Kidney glomerular epithelial cell (primary cell): ENCODE measurements around the gene ICE2.
A peak's percentile ranks its signal among the peaks of the same experiment; 100 is the strongest.
"Not testable (repeated sequence)": the region's sequence is repeated elsewhere in the genome, so short reads cannot be mapped to it uniquely, and the experiment has no call there.

ENCODE experiments used
- DNase-seq: peaks from one replicate; lab custom pipeline; 2025; lab: John Stamatoyannopoulos, UW

ICE2 gene

GRCh38 chr15:60410350-60410749 is 68.6 kb downstream of the ICE2 start:
- not testable (repeated sequence) for DNase-seq

GRCh38 chr15:60408463-60408981 is 70.4 kb downstream of the ICE2 start:
- DNase-seq, result peak; percentile 81

GRCh38 chr15:60407415-60407805 is 71.5 kb downstream of the ICE2 start:
- peak; percentile 64 for DNase-seq

GRCh38 chr15:60406513-60407414 is 72.2 kb downstream of the ICE2 start:
- peak; percentile 49 for DNase-seq

- DNase-seq, result no peak
Observed at GRCh38 chr15:60405399-60405798, 73.5 kb downstream of the ICE2 start.

GRCh38 chr15:60404351-60404750 is 74.6 kb downstream of the ICE2 start:
- not testable (repeated sequence) for DNase-seq

- no peak for DNase-seq
Observed at GRCh38 chr15:60400944-60401343, 78.0 kb downstream of the ICE2 start.

- no peak for DNase-seq
Observed at GRCh38 chr15:60399931-60400330, 79.0 kb downstream of the ICE2 start.

GRCh38 chr15:60399246-60399915 is 79.6 kb downstream of the ICE2 start:
- no peak for DNase-seq

GRCh38 chr15:60397772-60398445 is 81.0 kb downstream of the ICE2 start, which contains the start of gene ANXA2:
TSS of gene ANXA2 (minus strand) at chr15:60397986. CDS start at chr15:60386075, 11,911 bp downstream.
- peak; percentile 70 for DNase-seq

- peak; percentile 63 for DNase-seq
Observed at GRCh38 chr15:60396958-60397771, 81.8 kb downstream of the ICE2 start.

- DNase-seq, result no peak
Observed at GRCh38 chr15:60396560-60396957, 82.4 kb downstream of the ICE2 start.

- no peak for DNase-seq
Observed at GRCh38 chr15:60396100-60396499, 82.8 kb downstream of the ICE2 start.

- DNase-seq, result no peak
Observed at GRCh38 chr15:60395276-60396011, 83.5 kb downstream of the ICE2 start.

GRCh38 chr15:60394689-60395097 is 84.2 kb downstream of the ICE2 start:
- no peak for DNase-seq

- DNase-seq, result peak; percentile 98
Observed at GRCh38 chr15:60392986-60393790, 85.8 kb downstream of the ICE2 start.

GRCh38 chr15:60392601-60392985 is 86.3 kb downstream of the ICE2 start:
- DNase-seq, result peak; percentile 95

- no peak for DNase-seq
Observed at GRCh38 chr15:60391722-60392315, 87.1 kb downstream of the ICE2 start.

- DNase-seq, result peak; percentile 84
Observed at GRCh38 chr15:60390871-60391501, 88.0 kb downstream of the ICE2 start.
